MM.1S (cell line): ENCODE measurements around the gene CLTB.

Source experiments
- DNase-seq: peaks from one replicate; pipeline ENCODE4 v3.0.0-alpha.2; 2015
- H2AFZ ChIP-seq: fragments of 300-600 bp; sonication (generic); 2 replicates; pipeline ENCODE4 v1.6.0; 2016; ENCODE audit warnings: antibody characterized with exemption, low read length
- H3F3A ChIP-seq: fragments of 300-600 bp; sonication (generic); 2 replicates; pipeline ENCODE4 v1.6.1; 2016; ENCODE audit warnings: mild to moderate bottlenecking, antibody characterized with exemption, low read length, moderate library complexity, mixed read lengths; ENCODE audit not compliant: insufficient read depth
- H3K27ac ChIP-seq: fragments of 300-600 bp; sonication (generic); 2 replicates; pipeline ENCODE4 v1.5.1; 2016; ENCODE audit warnings: mild to moderate bottlenecking, low read length
- H3K27me3 ChIP-seq: fragments of 300-600 bp; sonication (generic); replicated peaks from 2 replicates; pipeline ENCODE4 v1.6.0; 2016; ENCODE audit warnings: low read length; ENCODE audit not compliant: insufficient read depth
- H3K36me3 ChIP-seq: fragments of 300-600 bp; sonication (generic); replicated peaks from 2 replicates; pipeline ENCODE4 v1.6.1; 2016; ENCODE audit warnings: mild to moderate bottlenecking, low read length, mixed read lengths; ENCODE audit not compliant: insufficient read depth
- H3K4me1 ChIP-seq: fragments of 300-600 bp; sonication (generic); 2 replicates; pipeline ENCODE4 v1.6.1; 2016; ENCODE audit warnings: low read length, mixed read lengths
- H3K4me2 ChIP-seq: fragments of 300-600 bp; sonication (generic); 2 replicates; pipeline ENCODE4 v1.6.0; 2016; ENCODE audit warnings: low read depth, low read length
- H3K4me3 ChIP-seq: fragments of 300-600 bp; sonication (generic); 2 replicates; pipeline ENCODE4 v1.5.1; 2016; ENCODE audit warnings: low read length, mixed read lengths
- H3K79me2 ChIP-seq: fragments of 300-600 bp; sonication (generic); 2 replicates; pipeline ENCODE4 v1.6.1; 2016; ENCODE audit warnings: mixed run types, low read length, mixed read lengths
- H3K9ac ChIP-seq: fragments of 300-600 bp; sonication (generic); 2 replicates; pipeline ENCODE4 v1.6.1; 2016; ENCODE audit warnings: low read length, mixed read lengths
- H3K9me2 ChIP-seq: fragments of 300-600 bp; sonication (generic); replicated peaks from 2 replicates; pipeline ENCODE4 v1.6.1; 2016; ENCODE audit warnings: mild to moderate bottlenecking, low read length, mixed read lengths; ENCODE audit not compliant: insufficient read depth
- H3K9me3 ChIP-seq: fragments of 300-600 bp; sonication (generic); replicated peaks from 2 replicates; pipeline ENCODE4 v1.6.1; 2016; ENCODE audit warnings: mild to moderate bottlenecking, low read length, mixed read lengths; ENCODE audit not compliant: insufficient read depth
- H4K20me1 ChIP-seq: fragments of 300-600 bp; sonication (generic); 2 replicates; pipeline ENCODE4 v1.6.1; 2016; ENCODE audit warnings: mild to moderate bottlenecking, low read length, moderate library complexity, mixed read lengths; ENCODE audit not compliant: insufficient read depth
- CTCF ChIP-seq: fragments of 300-600 bp; sonication (generic); IDR thresholded peaks from 2 replicates; pipeline ENCODE4 v1.5.1; 2016; ENCODE audit warnings: antibody characterized with exemption, low read length, mixed read lengths
- EZH2 ChIP-seq: fragments of 300-600 bp; sonication (generic); optimal IDR thresholded peaks from 2 replicates; pipeline ENCODE3; 2017; ENCODE audit warnings: low read depth, mild to moderate bottlenecking, antibody characterized with exemption, low read length, mixed read lengths
- EZH2phosphoT487 ChIP-seq: fragments of 300-600 bp; sonication (generic); IDR thresholded peaks from 2 replicates; pipeline ENCODE4 v1.6.1; 2018; ENCODE audit warnings: antibody characterized with exemption, low read length

The CLTB gene

DNA sequence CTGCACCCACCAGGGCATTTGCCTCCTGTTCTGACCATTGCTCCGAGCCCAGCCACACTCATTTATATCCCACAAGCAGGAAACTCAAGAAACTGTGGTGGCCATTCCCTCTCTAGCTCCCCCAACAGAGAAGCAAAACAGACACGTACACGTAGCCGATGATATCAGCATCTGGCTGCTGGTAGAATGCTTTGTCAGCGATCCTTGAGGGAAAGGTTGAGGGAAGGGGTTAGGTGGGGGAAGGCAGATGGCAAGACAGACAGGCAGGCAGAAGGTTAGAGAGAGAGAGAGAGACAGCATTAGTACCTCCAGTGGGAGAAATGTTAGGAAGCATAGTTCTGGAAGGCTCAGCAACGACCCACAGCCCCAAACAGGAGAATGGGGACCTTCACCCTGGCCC, 20.0 kb downstream of the CLTB start:
- no peak overlapping the region for H3K9ac ChIP-seq
- DNase-seq = peak; percentile 25

GRCh38 chr5:176394881-176395675, 21.3 kb downstream of the CLTB start:
- no peaks in the 10 kb centered on the region for H3K36me3 ChIP-seq
- H3K79me2 ChIP-seq = peaks cover 14% of the 10 kb centered on the region
- DNase-seq = no peak
- H3F3A ChIP-seq = no peaks in the 10 kb centered on the region
- H3K27ac ChIP-seq = no peak overlapping the region
- H3K27me3 ChIP-seq = no peaks in the 10 kb centered on the region
- H3K4me3 ChIP-seq = no peak overlapping the region
- no peak for TF ChIP-seq CTCF
- no peak for TF ChIP-seq EZH2phosphoT487
- TF ChIP-seq EZH2 = no peak
- no peaks in the 10 kb centered on the region for H4K20me1 ChIP-seq
- no peaks in the 10 kb centered on the region for H3K9me2 ChIP-seq
- H3K4me1 ChIP-seq = 0 out of 2 replicates have a peak, but pooled peaks cover 8% of the 10 kb centered on the region
- H3K9me3 ChIP-seq = no peaks in the 10 kb centered on the region
- H2AFZ ChIP-seq = no peak overlapping the region
- no peak overlapping the region for H3K9ac ChIP-seq
- no peak overlapping the region for H3K4me2 ChIP-seq

More for the DNA sequence above, 20.0 kb downstream of the CLTB start:
- no peaks in the 10 kb centered on the region for H3F3A ChIP-seq
- no peak for TF ChIP-seq EZH2phosphoT487
- no peak for TF ChIP-seq CTCF
- no peak for TF ChIP-seq EZH2
- no peak overlapping the region for H3K4me3 ChIP-seq
- H3K4me1 ChIP-seq = 0 out of 2 replicates have a peak, but pooled peaks cover 8% of the 10 kb centered on the region
- no peaks in the 10 kb centered on the region for H3K9me3 ChIP-seq
- peaks cover 1% of the 10 kb centered on the region; the same call in 1 of the 2 replicates for H3K79me2 ChIP-seq
- H2AFZ ChIP-seq = no peak overlapping the region
- H4K20me1 ChIP-seq = no peaks in the 10 kb centered on the region
- H3K4me2 ChIP-seq = no peak overlapping the region
- no peak overlapping the region; the same call in 1 of the 2 replicates for H3K27ac ChIP-seq
- no peaks in the 10 kb centered on the region for H3K36me3 ChIP-seq
- no peaks in the 10 kb centered on the region for H3K27me3 ChIP-seq
- no peaks in the 10 kb centered on the region for H3K9me2 ChIP-seq

- Histone ChIP-seq H4K20me1 (no peaks in the 10 kb centered on the region), H3K27me3 (no peaks in the 10 kb centered on the region), H3K9ac (no peak overlapping the region), H3K4me1 (0 out of 2 replicates have a peak, but pooled peaks cover 8% of the 10 kb centered on the region), H3K79me2 (peaks cover 24% of the 10 kb centered on the region), H3K27ac (no peak overlapping the region), H3K4me3 (no peak overlapping the region), H3K4me2 (no peak overlapping the region), H3K36me3 (no peaks in the 10 kb centered on the region), H2AFZ (no peak overlapping the region), H3K9me2 (no peaks in the 10 kb centered on the region), H3K9me3 (no peaks in the 10 kb centered on the region), H3F3A (peaks cover 6% of the 10 kb centered on the region; the same call in 1 of the 2 replicates)
- DNase-seq = no peak
- TF ChIP-seq CTCF (no peak), EZH2 (no peak), EZH2phosphoT487 (no peak)
These were observed 22.2 kb downstream of the CLTB start for GRCh38 chr5:176394096-176394495.
